Prostate gland (tissue), 2 donors: ENCODE data around the gene CUL1.

Experiments
- CTCF ChIP-seq, 4 experiments: fragments of 200-600 bp in 2 of 4; fragments of 450-650 bp in 2 of 4; sonication (generic) in 2 of 4; IDR thresholded peaks; 1 replicate in 3 of 4; 2 replicates in 1 of 4; pipeline ENCODE4 v1.5.1; 2016 to 2019; ENCODE audit warnings: antibody characterized with exemption in 4 of 4, mild to moderate bottlenecking in 2 of 4, moderate library complexity in 2 of 4
- POLR2A ChIP-seq: fragments of 450-650 bp; IDR thresholded peaks from one replicate; pipeline ENCODE4 v1.6.1; 2016; ENCODE audit warnings: antibody characterized with exemption, mild to moderate bottlenecking
- POLR2AphosphoS5 ChIP-seq: sonication (generic); formaldehyde crosslinking; IDR thresholded peaks from one replicate; pipeline ENCODE4 v1.6.1; 2017; ENCODE audit warnings: antibody characterized with exemption

GRCh38 chr7:148704970-148705369, 6.3 kb downstream of the CUL1 start:
- no peak for TF ChIP-seq CTCF (IDR thresholded peaks at IDR 0.05)
- no peak for TF ChIP-seq POLR2A
- TF ChIP-seq POLR2AphosphoS5, result no peak
